Measurements from ENCODE around the gene MBD3L3.
"Not testable (repeated sequence)": the region's sequence is repeated elsewhere in the genome, so short reads cannot be mapped to it uniquely, and the experiment has no call there.

Gene MBD3L3

DNA sequence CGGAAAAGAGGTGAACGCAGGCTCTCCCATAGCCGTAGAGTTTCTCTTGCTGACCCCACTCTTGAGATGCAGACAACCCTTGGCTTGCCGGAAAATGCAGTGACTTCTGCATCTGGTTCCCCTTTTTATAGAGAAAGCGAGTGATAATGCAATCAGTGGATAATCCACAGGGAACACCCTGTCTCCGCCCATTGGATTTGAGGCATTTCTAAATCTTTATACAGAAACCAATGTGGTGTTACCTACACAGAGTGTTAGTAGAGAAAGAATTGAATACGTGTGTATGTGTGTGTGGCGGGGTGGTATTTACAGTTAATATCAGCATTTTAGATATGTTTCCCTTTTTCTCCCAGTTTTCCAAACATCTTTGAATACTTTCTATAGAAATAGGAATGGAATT is at the start of gene MBD3L3:
Gene MBD3L3 (minus strand): TSS at position 101 of the 400 bp plus-strand sequence. CDS start 71 bp downstream, at position 30.
- DNase-seq = not testable (repeated sequence)

DNA sequence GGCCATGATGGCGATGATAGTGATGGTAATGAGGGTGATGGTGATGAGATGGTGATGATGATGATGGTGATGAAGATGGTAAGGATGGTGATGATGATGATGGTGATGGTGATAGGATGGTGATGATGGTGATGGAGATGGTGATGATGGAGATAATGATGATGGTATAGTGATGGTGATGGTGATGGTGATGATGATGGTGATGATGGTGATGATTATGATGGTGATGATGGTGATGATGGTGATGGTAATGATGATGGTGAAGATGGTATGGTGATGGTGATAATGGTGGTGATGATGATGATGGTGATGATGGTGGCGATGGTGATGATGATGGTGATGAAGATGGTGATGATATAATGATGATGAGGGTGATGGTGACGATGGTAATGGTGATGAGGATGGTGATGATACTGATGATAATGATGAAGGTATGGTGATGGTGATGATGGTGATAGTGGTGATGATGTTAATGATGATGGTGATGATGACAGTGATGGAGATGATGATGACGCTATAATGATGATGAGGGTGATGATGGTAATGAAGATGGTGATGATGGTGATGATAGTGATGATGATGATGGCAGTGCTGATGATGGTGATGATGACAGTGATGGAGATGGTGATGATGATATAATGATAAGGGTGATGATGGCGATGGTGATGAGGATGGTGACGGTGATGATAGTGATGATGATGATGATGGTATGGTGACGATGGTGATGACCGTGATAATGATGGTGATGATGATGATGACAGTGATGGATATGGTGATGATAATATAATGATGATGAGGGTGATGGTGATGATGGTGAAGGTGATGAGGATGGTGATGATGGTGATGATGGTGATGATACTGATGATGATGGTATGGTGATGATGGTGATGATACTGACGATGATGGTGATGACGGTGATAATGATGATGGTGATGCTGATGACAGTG is 48.5 kb upstream of the MBD3L3 start:
- DNase-seq = no peak

DNA sequence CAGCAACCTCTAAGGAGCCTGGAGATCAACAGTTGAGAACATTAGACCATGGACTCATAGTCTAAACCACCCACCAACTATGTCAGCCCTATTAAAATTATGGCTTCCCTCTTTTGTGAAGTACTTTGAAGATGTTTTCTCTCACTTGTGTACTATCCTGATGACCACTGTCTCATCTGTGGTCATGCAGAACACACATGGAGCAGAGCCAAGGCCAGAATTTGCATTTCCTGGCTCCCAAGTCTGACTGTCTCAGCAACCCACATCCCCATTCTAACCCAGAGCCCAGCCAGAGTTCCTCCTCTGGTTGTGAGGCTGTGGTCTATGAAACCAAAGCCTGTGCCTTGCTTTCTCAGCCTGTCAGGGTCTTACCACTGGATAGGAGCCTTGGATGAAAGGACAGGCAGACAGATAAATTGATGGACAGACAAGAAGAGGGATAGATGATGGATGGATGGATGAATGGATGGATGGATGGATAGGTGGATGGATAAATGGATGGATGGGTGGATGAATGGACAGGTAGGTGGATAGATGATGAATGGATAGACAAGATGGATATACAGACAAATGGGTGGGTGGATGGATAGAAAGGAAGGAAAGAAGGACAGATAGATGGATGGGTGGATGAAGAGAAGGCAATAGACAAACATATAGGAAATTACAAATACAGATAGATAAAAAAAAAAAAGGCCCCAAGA is 46.4 kb upstream of the MBD3L3 start:
- DNase-seq = no peak

DNA sequence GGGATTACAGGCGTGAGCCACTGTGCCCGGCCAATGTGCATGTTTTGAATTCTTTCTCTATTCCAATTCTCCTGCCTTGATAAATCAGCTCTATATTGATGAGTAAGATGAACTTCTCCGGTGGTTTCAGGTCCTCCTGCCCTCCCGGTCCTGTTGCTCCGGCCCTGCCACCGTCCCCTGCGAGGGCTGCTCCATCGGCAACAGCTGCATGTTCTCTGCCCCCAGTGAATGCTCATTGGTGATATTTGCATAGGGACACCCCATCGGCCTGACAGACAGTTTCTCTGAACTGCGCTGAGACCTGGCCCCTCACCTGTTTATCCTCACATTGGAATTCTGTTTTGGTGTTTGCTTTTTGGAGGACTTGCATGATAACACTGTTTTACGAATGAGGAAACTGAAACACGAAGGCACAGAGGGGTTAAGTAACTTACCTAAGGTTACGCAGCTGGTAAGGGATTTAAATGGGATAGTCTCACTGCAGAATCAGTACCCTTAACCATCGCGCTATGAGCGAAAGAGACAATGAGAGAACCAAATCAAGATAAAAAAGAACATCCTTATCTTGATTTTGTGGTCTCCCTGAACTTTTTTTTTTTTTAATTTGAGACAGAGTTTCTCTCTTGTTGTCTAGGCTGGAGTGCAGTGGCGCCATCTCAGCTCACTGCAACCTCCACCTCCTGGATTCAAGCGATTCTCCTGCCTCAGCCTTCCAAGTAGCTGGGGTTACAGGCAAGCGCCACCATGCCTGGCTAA is 43.2 kb upstream of the MBD3L3 start:
- DNase-seq = no peak

DNA sequence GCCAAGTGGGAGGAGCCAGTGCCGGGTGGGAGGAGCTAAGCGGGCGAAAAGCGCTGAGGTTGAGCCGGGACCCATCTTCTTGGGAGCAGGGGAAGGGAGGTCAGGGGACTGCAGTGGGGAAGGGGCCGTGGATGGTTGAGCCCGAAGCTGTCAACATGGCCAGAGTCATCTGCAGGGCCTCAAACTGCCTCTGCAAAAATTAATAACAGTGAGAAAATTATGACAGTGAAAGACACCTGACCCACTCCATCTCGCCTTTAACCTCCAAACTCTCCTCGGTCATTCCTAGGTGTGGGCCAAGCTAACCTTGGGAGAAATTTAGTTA is 41.1 kb upstream of the MBD3L3 start:
- DNase-seq = no peak

DNA sequence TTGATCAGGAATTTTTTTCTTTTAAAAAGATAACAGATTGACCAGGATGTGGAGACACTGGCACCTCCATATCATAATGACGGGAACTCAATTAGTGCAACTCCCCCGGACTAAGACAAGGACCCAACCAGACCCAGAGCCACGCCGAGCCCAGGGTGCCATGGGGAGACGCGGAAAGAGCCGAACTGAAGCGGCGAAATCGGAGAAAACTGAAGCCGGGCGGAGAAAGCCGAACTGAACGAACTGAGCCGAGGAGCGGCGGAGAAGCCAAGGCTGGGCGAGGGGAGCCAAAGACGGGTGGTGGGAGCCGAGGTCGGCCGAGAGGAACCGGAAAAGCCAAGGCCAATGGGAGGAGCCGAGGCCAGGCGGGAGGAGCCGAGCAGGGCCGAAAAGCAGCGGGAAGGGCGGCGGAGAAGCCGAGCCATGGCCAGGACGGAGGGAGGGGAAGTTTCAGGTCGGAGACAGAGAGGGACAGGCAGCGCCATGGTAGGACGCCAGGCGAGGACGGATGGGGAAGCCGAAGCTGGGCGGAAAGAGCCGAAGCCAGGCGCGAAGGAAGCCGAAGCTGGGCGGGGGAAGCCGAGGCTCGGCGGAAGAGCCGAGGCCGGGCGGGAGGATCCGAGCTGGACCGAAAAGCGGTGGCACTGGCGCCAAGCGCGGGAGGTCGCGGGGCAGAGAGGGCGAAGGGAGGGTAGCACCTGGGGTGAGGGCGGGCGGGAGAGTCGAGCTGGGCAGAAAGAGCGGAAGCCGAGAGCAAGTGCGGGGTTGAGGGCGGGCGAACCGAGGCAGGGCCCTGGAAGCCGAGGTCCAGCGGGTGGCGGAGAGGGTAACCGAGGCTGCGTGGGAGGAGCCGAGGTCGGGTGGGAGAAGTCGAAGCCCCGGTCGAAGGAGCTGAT is 40.5 kb upstream of the MBD3L3 start:
- peak; percentile 94 for DNase-seq

DNA sequence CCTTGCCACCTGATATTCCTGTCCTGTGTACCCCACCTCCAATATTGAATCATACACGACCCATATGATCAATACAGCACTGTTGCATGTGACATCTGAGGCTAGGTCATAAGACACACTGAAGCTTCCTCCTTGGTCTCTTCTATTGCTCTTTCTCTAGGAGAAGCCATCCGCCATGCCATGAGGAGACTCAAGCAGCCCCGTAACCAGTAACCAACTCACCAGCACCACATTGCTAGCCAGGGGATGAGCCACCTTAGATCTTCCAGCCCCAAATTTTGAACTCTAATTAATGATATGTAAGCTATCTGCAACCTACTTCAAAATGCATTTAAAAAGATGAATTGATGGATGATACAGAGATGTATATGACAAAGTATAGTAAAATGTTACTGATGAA is 39.6 kb upstream of the MBD3L3 start:
- no peak for DNase-seq

DNA sequence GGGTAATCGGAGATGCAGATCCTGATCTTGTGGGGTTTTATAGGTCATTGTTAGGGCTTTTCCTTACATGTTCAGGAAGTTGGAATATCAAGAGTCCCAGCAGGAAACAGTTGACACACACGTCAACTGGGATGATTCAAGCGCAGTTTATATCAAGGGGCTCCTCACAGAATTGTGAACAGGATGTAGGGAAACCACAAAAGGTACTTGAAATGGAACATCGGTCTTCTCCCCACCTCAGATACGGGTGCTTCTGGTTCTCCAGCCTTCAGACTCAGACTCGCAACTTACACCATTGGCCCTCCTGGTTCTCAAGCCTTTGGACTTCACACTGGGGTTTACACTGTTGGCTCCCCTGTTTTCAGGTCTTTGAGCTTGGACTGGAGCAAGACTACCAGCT is 30.5 kb upstream of the MBD3L3 start:
- DNase-seq = no peak

DNA sequence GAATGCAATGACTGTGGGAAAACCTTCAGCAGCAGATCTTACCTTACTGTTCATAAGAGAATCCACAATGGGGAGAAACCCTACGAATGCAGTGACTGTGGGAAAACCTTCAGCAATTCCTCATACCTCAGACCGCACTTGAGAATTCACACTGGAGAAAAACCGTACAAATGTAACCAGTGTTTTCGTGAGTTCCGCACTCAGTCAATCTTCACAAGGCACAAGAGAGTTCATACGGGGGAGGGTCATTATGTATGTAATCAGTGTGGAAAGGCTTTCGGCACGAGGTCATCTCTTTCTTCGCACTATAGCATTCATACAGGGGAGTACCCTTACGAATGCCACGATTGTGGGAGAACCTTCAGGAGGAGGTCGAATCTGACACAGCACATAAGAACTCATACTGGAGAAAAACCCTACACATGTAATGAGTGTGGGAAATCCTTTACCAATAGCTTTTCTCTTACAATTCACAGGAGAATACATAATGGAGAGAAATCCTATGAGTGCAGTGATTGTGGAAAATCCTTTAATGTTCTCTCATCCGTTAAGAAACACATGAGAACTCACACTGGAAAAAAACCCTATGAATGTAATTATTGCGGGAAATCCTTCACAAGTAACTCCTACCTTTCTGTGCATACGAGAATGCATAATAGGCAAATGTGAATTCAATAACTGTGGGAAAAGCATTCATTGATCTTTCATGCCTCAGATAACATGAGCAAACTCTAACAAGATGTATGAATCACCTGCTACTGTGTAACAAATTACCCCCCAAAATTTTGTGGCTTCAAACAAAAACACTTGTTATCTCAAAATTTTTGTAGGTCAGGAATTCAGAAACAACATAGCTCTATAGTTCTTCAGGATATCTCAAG is 24.8 kb upstream of the MBD3L3 start:
- DNase-seq = peak; percentile 15

DNA sequence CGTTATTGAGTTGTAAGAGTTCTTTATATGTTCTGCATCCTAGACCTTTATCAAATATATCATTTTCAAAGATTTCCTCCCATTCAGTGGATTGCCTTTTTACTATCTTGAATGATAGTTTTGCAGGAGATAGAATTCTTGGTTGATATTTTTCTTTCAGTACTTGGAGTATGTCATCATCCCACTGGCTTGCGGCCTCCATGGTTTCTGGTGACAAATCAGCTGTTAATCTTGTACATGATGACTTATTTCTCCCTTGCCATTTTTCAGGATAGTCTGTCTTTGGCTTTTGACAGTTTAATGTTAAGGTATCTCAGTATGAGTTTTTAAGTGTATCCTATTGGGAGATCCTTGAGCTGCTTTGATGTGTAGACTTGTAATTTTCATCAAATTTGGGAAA is 19.5 kb upstream of the MBD3L3 start:
- DNase-seq = no peak

DNA sequence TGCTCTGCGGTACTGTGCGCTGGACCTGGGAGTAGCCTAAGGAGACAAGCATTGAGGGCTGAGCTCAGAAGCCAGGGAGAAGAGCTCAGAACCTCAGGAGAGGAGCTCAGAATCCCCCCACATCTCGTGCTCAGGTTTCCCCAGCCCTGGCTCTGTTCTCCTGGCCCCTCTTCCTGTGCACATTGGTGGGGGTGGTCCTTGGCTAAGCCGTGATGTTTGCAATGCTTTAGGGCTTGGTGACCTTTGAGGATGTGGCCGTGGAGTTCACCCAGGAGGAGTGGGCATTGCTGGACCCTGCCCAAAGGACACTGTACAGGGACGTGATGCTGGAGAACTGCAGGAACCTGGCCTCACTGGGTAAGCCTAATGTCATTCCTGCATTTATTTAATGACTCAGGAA is 17.7 kb upstream of the MBD3L3 start:
- DNase-seq = no peak

DNA sequence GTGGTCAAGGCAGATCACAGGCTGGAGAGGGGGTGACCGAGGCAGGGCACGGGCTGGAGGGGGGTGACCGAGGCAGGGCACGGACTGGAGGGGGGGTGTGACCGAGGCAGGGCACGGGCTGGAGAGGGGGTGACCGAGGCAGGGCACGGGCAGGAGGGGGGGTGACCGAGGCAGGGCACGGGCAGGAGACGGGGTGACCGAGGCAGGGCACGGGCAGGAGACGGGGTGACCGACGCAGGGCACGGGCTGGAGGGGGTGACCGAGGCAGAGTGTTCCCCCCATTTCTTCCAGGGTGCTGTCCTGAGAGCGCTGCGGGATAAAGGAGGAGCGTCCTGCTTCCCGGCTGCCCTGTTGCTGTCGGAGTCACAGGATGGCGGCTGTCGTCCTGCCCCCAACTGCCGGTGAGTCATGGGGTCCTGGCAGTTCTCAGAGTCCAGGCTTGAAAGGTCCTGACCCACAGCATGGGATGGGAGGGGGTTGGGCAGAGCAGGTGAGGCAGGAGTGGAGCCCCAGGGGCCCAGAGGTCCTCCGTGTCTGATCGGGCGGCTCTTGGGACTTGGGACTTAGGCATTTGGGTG is 16.3 kb upstream of the MBD3L3 start:
- DNase-seq = no peak

DNA sequence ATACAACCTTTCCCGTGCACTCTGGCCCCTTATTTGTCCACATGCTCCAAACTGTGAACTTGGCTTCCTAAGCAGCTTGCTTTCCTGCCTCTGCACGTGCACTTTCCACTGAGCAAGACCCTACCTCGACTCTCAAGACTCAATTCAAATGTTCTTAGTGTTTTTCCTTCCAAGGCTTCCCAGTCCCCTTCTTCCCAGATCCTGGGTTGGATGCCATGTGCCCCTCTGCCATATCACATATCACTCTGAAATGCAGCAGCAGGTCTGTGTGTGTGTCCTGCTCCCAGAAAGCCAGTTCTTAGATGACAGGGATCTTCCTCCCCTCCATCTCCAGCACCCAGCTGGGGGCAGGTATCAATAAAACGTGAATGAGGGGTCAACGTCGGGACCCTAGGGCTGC is 14.1 kb upstream of the MBD3L3 start:
- no peak for DNase-seq

DNA sequence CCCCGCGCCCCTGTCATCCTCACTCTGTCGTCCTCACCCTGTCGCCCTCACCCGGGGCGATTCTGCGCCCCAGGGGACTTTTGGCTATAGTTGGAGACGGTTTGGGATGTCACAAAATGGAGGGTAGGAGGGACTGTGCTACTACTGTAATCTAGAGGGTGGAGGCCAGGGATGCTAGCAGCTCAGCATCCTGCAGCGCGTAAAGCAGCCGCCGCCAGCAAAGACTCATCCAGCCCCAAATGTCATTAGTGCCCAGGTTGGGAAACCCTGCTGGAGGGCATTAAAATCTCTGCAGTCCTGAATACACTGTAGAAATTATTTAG is 11.4 kb upstream of the MBD3L3 start:
- no peak for DNase-seq

DNA sequence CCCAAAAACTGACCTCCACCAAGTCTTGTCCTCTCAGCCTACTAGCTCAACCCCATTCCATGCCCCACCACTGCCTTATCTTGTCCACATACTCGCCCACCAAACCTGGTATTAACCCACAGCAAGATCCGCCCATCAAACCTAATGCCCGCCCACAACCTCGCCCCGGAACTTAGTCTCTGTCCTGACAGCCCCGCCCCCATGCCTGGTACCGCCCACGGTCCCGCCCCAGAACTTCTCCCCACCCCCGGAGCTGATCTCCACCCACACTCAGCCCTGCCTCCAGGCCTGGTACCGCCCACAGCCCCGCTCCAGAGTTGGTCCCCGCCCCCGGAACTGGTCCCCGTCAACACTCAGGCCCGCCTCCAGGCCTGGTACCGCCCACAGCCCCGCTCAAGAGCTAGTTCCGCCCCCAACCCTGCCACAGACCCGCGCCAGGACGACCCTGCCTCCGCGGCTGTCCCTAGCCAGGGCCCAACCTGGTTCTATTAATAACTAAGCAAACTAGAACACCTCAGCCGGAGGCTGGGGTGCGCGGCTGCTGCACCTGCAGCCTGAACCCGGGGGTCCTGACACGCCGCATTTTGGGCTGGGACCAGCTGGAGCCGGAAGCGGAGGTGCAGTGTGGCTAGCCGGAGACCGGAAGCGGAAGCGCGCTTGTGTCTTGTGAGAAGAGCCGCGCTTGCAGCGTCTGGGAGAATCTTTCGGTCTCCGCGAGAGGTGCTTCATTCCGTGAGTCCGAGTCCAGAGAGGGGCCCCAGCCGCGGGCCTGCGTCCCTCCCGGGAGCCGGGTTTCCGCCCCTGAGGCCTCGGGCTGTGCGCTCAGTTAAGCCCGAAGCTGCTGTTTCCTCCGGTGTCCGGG is 10.8 kb upstream of the MBD3L3 start, which contains the start of gene ZNF557:
Gene ZNF557 (plus strand): TSS at position 662 of the 862 bp plus-strand sequence. CDS start 5,372 bp downstream, outside the sequence.
- peak; percentile 95 for DNase-seq

DNA sequence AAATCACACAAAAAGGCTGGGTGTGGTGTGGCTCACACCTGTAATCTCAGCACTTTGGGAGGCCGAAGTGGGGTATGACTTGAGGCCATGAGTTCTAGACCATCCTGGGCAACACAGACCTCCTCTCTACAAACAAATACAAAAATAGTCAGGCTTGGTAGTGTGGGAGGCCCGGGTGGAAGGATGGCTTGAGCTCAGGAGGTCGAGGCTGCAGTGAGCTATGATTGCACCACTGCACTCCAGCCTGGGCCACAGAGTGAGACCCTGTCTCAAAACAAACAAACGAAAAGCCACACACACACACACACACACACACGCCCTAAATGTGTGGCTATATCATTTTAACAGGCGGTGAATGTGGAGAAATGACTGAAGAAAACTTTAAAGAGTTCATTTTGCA is 10.1 kb upstream of the MBD3L3 start:
- DNase-seq = no peak

DNA sequence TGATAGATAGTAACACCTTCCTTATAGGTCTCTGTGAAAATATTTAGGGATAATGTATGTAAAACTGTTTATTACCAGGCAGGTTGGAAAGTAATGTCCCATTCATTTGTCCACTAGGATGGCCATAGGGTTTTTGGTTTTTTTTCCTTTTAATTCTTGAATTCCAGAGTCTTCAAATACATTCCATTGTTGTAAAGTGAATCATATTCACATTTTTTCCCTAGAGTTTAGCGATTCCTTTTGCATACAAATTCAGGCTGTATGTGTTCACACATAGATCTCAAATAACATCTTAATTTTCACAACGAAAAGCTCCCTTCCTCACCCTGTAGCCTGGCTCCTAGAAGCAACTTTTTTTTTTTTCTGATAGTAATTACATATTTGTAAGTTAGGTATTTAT is 9.2 kb upstream of the MBD3L3 start:
- no peak for DNase-seq

DNA sequence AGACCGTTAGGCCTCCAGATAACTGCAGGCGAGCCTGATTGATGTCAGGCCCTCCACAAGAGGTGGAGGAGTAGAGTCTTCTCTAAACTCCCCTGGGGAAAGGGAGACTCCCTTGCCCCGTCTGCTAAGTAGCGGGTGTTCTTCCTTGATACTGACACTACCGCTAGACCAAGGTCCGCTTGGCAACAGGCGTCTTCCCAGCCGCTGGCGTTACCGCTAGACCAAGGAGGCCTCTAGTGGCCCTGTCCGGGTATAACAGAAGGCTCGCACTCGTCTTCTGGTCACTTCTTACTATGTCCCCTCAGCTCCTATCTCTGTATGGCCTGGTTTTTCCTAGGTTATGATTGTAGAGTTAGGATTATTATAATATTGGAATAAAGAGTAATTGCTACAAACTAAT is 8.6 kb upstream of the MBD3L3 start:
- not testable (repeated sequence) for DNase-seq

DNA sequence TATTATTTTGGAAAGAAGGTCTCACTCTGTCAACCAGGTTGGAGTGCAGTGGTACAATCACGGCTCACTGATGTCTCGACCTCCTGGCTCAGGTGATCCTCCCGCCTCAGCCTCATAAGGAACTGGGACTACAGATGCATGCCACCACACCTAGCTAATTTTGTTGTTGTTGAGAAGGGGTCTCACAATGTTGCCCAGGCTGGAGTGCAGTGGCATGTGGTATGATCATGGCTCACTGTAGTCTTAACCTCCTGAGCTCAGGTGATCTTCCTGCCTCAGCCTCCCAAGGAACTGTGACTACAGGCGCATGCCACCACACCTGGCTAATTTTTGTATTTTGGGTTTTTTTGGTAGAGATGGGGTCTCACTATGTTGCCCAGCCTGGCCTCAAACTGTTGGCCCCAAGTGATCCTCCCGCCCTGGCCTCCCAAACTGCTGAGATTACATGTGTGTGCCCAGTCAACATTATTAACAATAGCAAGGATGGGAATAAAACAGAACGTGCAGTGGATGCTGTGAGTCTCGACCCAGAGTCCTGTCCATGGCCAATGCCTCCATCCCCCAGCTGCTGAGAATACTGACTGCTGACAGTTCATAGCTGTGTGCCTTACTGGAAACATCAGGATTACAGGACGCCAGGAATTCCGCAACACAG is 5.4 kb upstream of the MBD3L3 start:
- DNase-seq = no peak

DNA sequence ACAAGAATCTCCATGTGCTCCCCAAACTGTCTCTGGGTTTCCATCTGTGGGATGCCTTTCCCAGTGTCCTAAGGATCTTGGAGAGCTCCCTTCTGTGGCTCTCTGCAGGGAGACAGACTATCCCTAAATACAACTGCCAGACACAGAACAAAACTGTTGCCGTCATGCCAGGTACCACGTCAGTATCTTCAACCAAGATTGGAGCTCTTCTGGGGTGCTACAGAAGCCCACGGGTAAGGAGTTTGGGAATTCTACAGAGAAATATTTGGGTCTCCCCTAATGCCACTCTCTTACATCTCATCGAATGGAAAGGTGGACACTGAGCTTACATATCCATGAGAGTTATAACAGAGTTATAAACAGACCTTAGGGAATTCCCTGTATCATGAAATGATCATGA is 4.9 kb upstream of the MBD3L3 start:
- no peak for DNase-seq
